ENCODE measurements around the gene PDIK1L.
A peak's percentile ranks its signal among the peaks of the same experiment; 100 is the strongest.

The PDIK1L gene

DNA sequence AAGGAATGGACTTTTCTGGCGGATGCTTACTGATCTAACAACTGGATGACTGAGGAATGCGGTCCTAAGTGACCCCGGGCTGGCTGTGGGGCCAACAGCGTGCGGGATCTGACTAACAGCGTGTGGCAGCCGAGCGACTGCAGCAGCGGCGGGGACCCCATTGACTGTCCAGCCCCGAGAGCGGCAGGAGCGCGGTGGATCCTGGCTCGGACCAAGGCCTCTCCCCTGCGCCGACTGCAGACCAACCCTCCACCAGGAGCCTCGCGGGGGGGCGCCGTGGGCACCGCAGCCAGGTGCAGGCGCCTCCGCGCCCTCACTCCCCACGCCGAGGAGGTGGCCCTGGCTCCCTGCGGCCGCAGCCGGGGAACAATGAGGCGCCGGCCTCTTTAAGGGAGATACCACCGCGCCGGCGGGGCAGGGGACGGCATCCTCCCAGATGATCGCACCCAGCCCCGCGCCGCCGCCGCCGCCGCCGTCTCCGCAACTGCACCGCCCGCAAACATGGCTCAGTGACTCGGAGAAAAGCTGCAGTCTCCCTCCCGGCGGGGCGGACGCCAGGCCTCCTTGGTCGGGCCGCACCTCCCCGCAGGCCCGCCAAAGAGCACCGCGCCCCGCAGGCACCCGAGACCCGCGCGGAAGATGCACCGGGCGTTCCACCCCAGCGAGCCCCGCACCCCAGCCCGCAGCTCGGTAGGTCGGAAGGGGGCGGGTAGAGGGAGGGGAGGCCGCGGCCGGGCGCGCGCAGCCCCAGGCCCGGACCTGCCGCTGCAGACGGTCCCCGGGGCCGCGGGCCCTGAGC lies 694 bp upstream of the PDIK1L start (continued):
- TF ChIP-seq, protein P1, sequence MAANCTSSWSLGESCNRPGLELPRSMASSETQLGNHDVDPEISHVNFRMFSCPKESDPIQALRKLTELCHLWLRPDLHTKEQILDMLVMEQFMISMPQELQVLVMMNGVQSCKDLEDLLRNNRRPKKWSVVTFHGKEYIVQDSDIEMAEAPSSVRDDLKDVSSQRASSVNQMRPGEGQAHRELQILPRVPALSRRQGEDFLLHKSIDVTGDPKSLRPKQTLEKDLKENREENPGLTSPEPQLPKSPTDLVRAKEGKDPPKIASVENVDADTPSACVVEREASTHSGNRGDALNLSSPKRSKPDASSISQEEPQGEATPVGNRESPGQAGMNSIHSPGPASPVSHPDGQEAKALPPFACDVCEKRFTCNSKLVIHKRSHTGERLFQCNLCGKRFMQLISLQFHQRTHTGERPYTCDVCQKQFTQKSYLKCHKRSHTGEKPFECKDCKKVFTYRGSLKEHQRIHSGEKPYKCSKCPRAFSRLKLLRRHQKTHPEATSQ (tag by site-specific recombination; IDR thresholded peaks at IDR 0.05): no peak
- TF ChIP-seq ZNF37A (tag by site-specific recombination; IDR thresholded peaks at IDR 0.05) (no peak), ZNF423 (tag by site-specific recombination; IDR thresholded peaks at IDR 0.05) (peak; percentile 24; the same call in 1 of the 2 replicates), ZNF341 (tag by site-specific recombination; IDR thresholded peaks at IDR 0.05; ENCODE audit: low read depth) (peak; percentile 74), ZNF324 (tag by site-specific recombination; IDR thresholded peaks at IDR 0.05) (0 out of 2 replicates have a peak, but pooled peaks have one; percentile 40), ZNF24 (tag by site-specific recombination; IDR thresholded peaks at IDR 0.05) (no peak), ZBTB17 (tag by site-specific recombination; IDR thresholded peaks at IDR 0.05) (peak; percentile 77), ZEB2 (tag by site-specific recombination; IDR thresholded peaks at IDR 0.05) (peak; percentile 76), ZNF132 (tag by site-specific recombination; IDR thresholded peaks at IDR 0.05; ENCODE audit: borderline replicate concordance) (no peak), ZNF501 (tag by site-specific recombination; IDR thresholded peaks at IDR 0.05) (peak; percentile 65; the same call in 1 of the 2 replicates), ZNF184 (tag by site-specific recombination; IDR thresholded peaks at IDR 0.05) (no peak), ZSCAN30 (tag by site-specific recombination; IDR thresholded peaks at IDR 0.05) (peak; percentile 80; the same call in 1 of the 2 replicates), ZNF792 (tag by site-specific recombination; IDR thresholded peaks at IDR 0.05) (no peak), ZNF248 (tag by site-specific recombination; IDR thresholded peaks at IDR 0.05) (no peak)
- TF ChIP-seq, protein P2, sequence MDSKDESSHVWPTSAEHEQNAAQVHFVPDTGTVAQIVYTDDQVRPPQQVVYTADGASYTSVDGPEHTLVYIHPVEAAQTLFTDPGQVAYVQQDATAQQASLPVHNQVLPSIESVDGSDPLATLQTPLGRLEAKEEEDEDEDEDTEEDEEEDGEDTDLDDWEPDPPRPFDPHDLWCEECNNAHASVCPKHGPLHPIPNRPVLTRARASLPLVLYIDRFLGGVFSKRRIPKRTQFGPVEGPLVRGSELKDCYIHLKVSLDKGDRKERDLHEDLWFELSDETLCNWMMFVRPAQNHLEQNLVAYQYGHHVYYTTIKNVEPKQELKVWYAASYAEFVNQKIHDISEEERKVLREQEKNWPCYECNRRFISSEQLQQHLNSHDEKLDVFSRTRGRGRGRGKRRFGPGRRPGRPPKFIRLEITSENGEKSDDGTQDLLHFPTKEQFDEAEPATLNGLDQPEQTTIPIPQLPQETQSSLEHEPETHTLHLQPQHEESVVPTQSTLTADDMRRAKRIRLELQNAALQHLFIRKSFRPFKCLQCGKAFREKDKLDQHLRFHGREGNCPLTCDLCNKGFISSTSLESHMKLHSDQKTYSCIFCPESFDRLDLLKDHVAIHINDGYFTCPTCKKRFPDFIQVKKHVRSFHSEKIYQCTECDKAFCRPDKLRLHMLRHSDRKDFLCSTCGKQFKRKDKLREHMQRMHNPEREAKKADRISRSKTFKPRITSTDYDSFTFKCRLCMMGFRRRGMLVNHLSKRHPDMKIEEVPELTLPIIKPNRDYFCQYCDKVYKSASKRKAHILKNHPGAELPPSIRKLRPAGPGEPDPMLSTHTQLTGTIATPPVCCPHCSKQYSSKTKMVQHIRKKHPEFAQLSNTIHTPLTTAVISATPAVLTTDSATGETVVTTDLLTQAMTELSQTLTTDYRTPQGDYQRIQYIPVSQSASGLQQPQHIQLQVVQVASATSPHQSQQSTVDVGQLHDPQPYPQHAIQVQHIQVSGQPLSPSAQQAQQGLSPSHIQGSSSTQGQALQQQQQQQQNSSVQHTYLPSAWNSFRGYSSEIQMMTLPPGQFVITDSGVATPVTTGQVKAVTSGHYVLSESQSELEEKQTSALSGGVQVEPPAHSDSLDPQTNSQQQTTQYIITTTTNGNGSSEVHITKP (tag by site-specific recombination; IDR thresholded peaks at IDR 0.05): peak; percentile 99
- TF ChIP-seq, protein P3, sequence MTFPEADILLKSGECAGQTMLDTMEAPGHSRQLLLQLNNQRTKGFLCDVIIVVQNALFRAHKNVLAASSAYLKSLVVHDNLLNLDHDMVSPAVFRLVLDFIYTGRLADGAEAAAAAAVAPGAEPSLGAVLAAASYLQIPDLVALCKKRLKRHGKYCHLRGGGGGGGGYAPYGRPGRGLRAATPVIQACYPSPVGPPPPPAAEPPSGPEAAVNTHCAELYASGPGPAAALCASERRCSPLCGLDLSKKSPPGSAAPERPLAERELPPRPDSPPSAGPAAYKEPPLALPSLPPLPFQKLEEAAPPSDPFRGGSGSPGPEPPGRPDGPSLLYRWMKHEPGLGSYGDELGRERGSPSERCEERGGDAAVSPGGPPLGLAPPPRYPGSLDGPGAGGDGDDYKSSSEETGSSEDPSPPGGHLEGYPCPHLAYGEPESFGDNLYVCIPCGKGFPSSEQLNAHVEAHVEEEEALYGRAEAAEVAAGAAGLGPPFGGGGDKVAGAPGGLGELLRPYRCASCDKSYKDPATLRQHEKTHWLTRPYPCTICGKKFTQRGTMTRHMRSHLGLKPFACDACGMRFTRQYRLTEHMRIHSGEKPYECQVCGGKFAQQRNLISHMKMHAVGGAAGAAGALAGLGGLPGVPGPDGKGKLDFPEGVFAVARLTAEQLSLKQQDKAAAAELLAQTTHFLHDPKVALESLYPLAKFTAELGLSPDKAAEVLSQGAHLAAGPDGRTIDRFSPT (tag by site-specific recombination; IDR thresholded peaks at IDR 0.05): peak; percentile 63; the same call in 1 of the 2 replicates
- TF ChIP-seq, protein P4, sequence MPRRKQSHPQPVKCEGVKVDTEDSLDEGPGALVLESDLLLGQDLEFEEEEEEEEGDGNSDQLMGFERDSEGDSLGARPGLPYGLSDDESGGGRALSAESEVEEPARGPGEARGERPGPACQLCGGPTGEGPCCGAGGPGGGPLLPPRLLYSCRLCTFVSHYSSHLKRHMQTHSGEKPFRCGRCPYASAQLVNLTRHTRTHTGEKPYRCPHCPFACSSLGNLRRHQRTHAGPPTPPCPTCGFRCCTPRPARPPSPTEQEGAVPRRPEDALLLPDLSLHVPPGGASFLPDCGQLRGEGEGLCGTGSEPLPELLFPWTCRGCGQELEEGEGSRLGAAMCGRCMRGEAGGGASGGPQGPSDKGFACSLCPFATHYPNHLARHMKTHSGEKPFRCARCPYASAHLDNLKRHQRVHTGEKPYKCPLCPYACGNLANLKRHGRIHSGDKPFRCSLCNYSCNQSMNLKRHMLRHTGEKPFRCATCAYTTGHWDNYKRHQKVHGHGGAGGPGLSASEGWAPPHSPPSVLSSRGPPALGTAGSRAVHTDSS (tag by site-specific recombination; IDR thresholded peaks at IDR 0.05): no peak
- TF ChIP-seq, protein P5, sequence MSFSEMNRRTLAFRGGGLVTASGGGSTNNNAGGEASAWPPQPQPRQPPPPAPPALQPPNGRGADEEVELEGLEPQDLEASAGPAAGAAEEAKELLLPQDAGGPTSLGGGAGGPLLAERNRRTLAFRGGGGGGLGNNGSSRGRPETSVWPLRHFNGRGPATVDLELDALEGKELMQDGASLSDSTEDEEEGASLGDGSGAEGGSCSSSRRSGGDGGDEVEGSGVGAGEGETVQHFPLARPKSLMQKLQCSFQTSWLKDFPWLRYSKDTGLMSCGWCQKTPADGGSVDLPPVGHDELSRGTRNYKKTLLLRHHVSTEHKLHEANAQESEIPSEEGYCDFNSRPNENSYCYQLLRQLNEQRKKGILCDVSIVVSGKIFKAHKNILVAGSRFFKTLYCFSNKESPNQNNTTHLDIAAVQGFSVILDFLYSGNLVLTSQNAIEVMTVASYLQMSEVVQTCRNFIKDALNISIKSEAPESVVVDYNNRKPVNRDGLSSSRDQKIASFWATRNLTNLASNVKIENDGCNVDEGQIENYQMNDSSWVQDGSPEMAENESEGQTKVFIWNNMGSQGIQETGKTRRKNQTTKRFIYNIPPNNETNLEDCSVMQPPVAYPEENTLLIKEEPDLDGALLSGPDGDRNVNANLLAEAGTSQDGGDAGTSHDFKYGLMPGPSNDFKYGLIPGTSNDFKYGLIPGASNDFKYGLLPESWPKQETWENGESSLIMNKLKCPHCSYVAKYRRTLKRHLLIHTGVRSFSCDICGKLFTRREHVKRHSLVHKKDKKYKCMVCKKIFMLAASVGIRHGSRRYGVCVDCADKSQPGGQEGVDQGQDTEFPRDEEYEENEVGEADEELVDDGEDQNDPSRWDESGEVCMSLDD (tag by site-specific recombination; IDR thresholded peaks at IDR 0.05): peak; percentile 83
- TF ChIP-seq, protein P6, sequence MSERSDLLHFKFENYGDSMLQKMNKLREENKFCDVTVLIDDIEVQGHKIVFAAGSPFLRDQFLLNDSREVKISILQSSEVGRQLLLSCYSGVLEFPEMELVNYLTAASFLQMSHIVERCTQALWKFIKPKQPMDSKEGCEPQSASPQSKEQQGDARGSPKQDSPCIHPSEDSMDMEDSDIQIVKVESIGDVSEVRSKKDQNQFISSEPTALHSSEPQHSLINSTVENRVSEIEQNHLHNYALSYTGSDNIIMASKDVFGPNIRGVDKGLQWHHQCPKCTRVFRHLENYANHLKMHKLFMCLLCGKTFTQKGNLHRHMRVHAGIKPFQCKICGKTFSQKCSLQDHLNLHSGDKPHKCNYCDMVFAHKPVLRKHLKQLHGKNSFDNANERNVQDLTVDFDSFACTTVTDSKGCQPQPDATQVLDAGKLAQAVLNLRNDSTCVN (tag by site-specific recombination; optimal IDR thresholded peaks at IDR 0.05): peak; percentile 73
- TF ChIP-seq, protein P7, sequence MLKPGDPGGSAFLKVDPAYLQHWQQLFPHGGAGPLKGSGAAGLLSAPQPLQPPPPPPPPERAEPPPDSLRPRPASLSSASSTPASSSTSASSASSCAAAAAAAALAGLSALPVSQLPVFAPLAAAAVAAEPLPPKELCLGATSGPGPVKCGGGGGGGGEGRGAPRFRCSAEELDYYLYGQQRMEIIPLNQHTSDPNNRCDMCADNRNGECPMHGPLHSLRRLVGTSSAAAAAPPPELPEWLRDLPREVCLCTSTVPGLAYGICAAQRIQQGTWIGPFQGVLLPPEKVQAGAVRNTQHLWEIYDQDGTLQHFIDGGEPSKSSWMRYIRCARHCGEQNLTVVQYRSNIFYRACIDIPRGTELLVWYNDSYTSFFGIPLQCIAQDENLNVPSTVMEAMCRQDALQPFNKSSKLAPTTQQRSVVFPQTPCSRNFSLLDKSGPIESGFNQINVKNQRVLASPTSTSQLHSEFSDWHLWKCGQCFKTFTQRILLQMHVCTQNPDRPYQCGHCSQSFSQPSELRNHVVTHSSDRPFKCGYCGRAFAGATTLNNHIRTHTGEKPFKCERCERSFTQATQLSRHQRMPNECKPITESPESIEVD (tag by site-specific recombination; IDR thresholded peaks at IDR 0.05): no peak
- TF ChIP-seq, protein P8, sequence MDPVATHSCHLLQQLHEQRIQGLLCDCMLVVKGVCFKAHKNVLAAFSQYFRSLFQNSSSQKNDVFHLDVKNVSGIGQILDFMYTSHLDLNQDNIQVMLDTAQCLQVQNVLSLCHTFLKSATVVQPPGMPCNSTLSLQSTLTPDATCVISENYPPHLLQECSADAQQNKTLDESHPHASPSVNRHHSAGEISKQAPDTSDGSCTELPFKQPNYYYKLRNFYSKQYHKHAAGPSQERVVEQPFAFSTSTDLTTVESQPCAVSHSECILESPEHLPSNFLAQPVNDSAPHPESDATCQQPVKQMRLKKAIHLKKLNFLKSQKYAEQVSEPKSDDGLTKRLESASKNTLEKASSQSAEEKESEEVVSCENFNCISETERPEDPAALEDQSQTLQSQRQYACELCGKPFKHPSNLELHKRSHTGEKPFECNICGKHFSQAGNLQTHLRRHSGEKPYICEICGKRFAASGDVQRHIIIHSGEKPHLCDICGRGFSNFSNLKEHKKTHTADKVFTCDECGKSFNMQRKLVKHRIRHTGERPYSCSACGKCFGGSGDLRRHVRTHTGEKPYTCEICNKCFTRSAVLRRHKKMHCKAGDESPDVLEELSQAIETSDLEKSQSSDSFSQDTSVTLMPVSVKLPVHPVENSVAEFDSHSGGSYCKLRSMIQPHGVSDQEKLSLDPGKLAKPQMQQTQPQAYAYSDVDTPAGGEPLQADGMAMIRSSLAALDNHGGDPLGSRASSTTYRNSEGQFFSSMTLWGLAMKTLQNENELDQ (tag by site-specific recombination; IDR thresholded peaks at IDR 0.05; ENCODE audit: low read depth): no peak

Data from HEK293 (cell line).